C4-2B (cell line): ENCODE measurements around the gene GNAI2.

Source experiments
- H3K27ac ChIP-seq: fragments of 450-650 bp; 2 replicates; pipeline ENCODE4 v1.5.1; 2017
- CTCF ChIP-seq: fragments of 450-650 bp; conservative IDR thresholded peaks from 2 replicates; pipeline ENCODE4 v1.5.1; 2017; ENCODE audit warnings: mild to moderate bottlenecking
- ZFX ChIP-seq: fragments of 450-650 bp; IDR thresholded peaks from 2 replicates; pipeline ENCODE4 v1.6.1; 2017

The GNAI2 gene

GRCh38 chr3:50237133-50237651 lies 1.2 kb downstream of the GNAI2 start:
- H3K27ac ChIP-seq, result no peak overlapping the region

GRCh38 chr3:50237754-50238548 lies 1.9 kb downstream of the GNAI2 start:
- no peak for TF ChIP-seq ZFX
- TF ChIP-seq CTCF, result no peak
- no peak overlapping the region for H3K27ac ChIP-seq

More at GRCh38 chr3:50237133-50237651, 1.2 kb downstream of the GNAI2 start:
- TF ChIP-seq CTCF (no peak), ZFX (no peak)

GRCh38 chr3:50238549-50239026 lies 2.6 kb downstream of the GNAI2 start:
- no peak overlapping the region for H3K27ac ChIP-seq
- no peak for TF ChIP-seq CTCF

- no peak for TF ChIP-seq ZFX
- TF ChIP-seq CTCF, result no peak
- no peak overlapping the region for H3K27ac ChIP-seq
These were observed 3.6 kb downstream of the GNAI2 start for GRCh38 chr3:50239649-50240048.

GRCh38 chr3:50241163-50241562 lies 5.2 kb downstream of the GNAI2 start:
- no peak overlapping the region for H3K27ac ChIP-seq
- TF ChIP-seq ZFX (no peak), CTCF (no peak)

- TF ChIP-seq CTCF (no peak), ZFX (no peak)
- H3K27ac ChIP-seq, result no peak overlapping the region
These were observed 5.8 kb downstream of the GNAI2 start for GRCh38 chr3:50241713-50242380.

- no peak overlapping the region for H3K27ac ChIP-seq
- TF ChIP-seq ZFX (no peak), CTCF (no peak)
These were observed 6.4 kb downstream of the GNAI2 start for GRCh38 chr3:50242381-50242770.
